NCI-H1694 treated with DMSO at 0.1 percent for 48 hours (cell line): Measurements from ENCODE around the gene ZNF287.
A peak's percentile ranks its signal among the peaks of the same experiment; 100 is the strongest.
"Not testable (repeated sequence)": the region's sequence is repeated elsewhere in the genome, so short reads cannot be mapped to it uniquely, and the experiment has no call there.

Experiments used
- DNase-seq: peaks from one replicate; lab custom pipeline; 2025; lab: John Stamatoyannopoulos, UW

ZNF287 gene

DNA sequence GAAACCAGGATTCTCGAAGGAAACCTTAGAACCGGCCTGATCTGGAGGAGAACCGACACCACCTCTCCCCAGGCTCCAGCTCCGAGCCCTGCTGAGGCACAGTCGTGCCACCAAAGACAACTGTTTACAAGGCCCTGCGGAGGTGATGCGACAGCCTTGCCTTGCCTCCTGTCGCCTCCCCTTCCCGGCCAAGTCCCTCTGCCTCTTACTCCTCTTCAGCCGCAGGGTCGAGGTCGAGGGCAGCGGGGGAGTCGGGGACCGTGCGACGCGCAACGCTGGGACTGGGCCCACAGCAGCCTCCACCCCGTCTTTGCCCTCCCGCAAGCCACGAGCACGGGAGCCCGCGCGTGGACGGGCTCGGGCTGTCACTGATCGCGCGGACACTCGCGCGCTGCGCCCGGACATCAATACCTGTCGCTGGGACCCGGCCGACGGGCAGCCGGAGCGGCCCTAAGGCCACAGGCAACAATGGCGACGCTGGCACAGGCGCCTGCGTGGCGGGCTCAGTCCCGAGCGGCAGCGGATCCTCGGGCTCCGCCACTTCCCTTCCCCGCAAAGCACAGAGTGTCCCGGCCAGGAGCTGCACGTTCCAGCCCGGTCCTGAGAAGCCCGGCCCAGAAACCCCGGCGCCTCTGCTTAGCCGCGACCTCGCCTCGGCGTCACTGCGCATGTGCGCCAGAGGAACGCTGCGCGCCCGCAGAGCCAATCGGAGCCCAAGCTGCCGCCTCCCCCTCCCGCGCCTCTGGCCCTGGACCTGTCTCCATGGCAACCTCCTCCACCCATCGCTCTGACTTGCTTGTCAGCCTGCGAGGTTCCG is at the start of gene ZNF287:
Gene ZNF287, minus strand, starts transcription at position 664 of the 817 bp plus-strand sequence. CDS start 1,473 bp downstream, outside the sequence.
- peak; percentile 82 for DNase-seq

DNA sequence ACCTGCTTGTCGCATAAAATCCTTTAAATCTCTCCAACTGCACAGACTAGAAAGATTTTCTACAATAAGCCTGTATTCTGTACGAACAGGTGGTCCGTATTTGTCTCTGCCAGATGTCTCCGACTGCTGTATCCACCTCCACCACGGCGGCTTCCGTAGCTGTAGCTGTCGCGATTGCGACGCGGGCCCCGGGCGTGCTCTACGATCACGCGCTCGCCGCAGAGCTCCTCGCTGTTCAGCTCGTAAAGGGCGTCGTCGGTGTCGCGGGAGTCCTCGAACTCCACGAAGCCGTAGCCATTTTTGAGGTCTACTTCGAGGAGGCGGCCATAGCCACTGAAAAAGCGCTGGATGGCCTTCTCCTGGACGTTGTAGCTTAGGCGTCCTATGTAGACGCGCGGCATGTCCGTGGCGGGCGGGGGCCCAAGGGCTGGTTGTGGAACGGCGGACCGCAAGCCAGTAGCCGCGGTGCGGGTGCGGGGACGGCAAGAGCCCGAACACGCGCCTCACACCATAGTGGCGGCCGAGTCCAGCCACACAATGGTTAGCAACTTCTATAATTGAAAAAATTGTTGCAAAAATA is 48.6 kb upstream of the ZNF287 start:
- no peak for DNase-seq

DNA sequence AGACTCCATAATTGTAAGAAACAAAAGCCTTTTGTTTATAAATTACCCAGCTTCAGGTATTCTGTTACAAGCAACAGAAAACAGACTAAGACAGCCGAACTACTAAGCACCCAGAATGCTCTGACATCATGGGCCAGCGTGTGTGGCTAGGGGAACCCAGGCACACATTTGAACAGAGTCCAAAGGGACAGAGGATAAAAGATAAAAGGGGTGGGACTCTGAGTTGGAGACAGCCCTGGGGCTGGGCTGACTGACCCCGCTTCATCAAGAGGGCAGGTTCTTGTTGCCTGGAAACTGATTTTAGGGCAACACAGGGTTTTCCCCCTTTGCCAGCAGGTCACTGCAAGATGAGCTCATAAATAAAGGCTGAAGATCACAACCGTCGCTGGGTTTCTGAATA is 30.5 kb upstream of the ZNF287 start:
- DNase-seq: no peak

DNA sequence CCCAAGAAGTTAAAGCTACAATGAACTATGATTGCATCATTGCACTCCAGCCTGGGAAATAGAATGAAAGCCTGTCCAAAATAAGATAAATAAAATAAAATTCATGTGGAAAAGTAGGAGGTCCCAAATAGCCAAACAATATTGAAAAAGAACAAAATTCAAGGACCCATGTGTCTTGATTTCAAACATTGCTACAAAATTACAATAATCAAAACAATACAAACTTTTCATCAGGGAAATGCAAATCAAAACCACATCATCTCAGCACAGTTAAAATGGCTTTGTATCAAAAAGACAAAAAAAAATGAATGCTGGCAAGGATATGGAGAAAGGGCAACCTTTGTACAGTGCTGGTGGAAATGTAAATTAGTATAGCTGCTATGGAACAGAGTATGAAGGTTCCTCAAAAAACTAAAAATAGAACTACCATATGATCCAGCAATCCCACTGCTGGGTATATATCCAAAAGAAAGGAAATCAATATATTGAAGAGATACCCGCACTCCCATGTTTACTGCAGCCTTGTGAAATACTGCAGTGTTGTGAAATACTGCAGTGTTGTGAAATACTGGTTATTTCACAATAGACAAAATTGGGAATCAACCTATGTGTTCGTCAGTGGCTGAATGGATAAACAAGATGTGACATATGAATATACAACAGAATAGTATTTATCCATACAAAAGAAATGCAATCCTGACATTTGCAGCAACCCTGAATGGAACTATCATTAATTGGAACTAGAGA is 24.5 kb upstream of the ZNF287 start:
- no peak for DNase-seq

DNA sequence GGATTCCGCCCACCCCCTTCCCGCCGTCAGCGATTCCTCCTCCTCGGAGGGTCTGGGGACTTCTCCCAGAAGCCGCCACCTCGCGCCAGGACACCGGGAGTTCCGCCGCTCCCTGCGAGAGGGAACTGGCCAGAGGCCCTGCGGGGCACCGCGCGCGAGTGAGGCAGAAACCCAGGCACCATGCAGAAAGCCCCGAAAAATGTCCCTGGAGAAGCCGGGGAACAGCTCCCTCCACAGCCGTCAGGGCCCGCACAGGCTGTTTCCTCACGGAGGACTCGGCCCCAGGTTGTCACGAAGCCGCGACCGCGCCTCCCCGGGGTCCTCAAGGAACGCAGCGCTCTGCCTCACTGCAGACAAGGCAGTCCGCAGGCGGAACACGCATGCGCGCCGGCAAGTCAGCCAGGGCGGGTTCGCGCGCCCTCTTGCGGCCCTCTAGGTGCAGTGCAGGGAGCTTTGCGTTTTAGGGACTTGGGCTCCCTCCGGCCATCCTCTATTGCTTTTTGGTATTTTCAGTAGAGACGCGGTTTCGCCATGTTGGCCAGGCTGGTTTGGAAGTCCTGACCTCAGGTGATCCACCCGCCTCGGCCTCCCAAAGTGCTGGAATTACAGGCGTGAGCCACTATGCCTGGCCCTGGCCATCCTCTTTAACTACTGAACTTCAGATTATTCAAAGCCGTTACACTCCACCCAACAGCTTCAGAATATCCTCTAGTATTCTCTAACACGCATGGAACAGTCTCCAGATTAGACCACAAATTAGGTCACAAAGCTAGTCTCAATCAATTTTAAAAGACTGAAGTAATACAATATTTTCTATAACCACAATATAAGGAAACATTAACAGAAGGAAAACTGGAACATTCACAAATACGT is 20.3 kb upstream of the ZNF287 start:
- DNase-seq: peak; percentile 90

DNA sequence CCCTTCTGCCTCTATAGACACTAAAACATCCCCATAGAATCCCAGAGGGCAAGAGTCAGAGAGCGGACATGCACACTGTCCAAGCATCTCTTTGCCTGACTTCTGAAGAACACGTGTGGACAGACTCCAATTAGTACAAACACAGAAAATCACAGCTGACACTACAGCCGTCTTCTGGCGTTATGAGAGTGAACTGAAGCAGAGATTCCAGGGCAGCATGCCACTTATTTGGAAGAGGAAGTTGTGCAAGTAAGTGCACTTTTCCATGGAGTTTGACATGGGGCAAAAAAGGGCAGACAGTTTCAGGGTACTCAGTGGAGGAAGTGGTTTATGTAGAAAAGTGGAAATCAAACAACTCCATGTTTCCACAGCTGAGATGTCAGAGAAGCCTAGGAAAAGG is 16.8 kb upstream of the ZNF287 start:
- DNase-seq: no peak

DNA sequence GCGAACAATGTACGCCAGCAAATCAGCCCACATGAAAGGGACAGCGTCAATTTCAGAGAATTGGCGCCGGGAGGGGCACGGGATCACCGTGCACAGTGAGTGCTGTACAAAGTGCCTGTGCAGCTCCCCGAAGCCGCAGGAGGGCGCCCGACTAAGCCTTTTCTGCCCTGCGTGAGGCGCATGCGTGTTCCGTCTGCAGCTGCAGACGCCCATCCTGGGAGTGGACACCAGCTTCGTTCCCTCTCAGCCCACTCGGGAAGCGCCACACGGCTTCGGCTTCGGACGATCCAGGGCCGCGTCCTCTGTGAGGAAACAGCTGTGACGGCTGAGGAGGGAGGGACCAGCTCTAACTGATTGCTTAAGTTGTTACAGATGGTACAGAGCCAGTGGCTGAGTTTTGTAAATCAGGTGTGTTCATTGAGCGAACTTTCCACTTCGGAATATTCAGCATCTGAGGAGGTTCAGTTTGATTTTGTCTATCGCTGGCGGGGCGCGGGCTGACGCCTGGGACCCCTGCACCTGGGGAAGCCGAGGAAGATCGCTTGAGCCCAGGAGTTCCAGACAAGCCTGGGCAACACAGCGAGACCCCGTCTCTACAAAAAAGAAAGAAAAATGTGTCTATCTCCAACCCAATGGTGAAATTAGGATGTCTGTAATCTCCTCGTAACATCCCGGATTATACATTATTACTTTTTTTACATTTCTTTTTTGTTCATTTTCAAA is 15.4 kb upstream of the ZNF287 start:
- DNase-seq: peak; percentile 73

DNA sequence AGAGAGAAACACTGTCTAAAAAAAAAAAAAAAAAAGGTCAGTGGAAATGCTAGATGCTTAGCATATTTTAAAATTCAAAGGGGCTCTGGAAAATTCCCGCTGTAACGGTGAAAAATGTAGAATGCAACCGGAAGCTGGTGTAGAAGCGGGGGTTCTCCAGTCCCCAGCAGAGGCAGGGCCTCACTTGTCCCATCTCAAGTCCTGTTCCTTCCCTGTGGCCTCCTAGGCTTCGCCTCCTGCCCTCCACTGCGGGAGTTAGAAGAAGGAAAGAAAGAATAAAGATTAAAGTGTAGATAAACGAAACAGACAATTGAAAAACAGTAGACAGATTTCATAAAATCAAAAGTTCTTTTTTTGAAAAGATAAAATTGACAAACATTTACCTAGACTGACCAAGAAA is 14.8 kb upstream of the ZNF287 start:
- DNase-seq: no peak

DNA sequence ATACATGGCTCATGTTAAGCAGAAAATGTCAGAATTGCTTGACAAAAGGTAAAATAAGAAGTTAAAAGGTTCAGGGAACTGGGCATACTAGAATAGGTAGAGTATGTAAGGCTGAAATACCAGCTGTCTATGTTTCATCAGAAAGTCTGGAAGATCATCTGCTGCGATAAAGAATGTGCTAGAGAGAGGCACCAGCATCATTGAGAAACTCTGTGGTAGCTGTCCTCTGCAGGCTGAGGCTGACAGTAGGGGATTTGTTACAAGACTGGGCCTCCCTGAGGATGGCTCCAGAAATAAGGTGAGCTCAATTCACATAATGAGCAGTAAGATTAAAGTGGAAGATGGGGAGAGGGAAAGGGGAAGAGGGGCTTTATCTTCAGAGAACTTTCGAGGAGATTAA is 4.5 kb upstream of the ZNF287 start:
- DNase-seq: no peak

DNA sequence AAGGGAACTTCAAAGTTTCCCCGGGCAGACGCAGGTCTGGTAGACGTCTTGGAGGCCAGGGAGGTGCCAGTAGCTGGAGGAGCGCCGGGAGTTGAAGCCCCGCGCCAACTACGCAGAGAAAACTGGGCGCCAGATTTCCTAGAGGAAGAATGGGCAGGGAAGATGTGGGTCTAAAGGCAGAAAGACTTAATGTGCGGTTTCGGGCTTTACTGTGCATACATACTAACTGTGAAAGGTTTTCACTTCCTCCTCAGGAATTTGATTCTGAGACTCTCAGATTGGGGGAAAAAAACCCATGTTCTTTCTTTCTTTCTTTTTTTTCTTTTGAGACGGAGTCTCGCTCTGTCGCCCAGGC is 331 bp upstream of the ZNF287 start:
- DNase-seq: no peak

DNA sequence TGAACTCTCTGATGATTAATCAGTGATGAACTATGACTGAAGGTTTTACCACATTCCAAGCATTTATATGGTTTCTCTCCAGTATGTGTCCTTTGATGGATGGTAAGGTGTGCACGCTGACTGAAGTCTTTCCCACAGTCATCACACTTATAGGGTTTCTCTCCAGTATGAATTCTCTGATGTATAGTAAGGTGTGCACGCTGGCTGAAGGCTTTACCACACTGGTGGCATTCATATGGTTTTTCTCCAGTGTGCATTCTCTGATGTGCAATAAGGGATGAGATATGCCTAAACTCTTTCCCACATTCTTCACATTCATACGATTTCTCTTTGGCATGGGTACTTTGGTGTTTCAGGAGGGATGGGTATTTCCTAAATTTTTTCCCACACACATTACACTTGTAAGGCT is 16.4 kb downstream of the ZNF287 start:
- no peak for DNase-seq

DNA sequence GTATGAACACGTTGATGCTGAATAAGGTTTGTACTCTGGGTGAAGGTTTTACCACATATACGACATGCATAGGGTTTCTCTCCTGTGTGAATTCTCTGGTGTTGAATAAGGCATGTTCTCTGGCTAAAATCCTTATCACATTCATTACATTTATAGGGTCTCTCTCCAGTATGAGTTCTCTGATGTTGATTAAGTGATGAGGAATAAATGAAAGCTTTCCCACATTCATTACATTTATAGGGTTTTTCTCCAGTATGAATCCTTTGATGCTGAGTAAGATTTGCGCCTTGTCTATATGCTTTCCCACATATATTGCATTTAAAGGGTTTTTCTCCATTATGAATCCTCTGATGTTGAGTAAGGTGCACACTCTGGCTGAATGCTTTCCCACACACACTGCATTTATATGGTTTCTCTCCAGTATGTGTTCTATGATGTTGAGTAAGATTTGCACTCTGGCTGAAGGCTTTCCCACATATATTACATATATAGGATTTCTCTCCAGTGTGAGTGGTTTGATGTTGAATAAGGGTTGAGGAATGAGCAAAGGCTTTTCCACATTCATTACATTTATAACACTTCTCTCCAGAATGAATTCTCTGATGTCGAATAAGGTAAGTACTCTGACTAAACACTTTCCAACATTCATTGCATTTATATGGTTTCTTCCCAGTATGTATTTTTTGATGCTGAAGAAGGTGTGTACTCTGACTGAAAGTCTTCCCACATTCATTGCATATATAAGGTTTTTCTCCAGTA is 16.9 kb downstream of the ZNF287 start:
- no peak for DNase-seq

DNA sequence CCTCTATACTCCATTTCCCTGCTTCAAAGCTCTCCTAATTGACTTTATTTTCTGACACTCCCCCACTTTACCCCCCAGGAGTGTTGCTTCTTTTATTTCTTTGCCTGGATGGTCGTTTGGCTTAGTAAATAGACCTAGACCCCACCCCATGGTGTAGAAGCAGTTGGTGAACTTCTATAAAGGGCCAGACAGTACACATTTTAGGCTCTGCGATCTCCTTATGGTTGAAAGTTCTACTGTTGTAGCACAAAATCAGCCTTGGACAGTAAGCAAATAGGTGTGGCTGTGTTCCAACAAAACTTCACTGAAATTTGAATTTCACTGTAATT is 31.9 kb downstream of the ZNF287 start:
- DNase-seq: no peak

DNA sequence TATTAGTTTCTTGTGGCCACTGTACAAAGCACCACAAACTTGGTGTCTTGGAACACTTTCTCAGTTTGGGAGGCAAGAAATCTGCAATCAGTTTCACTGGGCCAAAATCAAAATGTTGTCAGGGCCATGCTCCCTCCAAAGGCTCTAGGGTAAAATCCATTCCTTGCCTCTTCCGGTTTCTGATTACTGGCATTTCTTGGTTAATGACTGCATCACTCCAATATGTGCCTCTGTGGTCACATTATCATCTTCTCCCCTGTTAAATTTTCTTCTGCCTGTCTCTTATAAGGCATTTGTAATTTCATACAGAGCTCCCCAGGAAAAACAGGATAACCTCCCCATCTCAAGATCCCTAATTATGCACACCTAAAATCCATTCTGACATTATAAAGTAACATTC is 34.8 kb downstream of the ZNF287 start:
- no peak for DNase-seq

DNA sequence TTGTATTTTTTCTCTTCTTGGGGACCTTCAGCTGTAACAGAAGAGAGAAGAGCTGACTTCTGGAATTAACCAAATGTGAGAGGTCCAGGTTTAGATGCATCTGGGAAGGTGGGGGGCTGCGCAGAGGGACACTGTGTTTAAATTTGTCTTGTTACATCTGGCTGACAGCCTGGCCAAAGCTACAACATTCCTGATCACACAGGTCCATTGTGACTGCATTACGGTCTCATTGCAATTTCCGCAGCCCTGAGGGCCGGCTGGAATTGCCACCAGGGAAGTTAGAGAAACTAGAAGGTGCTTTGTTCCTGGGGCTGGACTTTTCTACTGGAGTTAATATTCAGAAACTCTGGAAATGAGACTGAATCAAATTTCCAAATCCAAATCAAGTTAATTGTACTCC is 39.1 kb downstream of the ZNF287 start:
- no peak for DNase-seq

DNA sequence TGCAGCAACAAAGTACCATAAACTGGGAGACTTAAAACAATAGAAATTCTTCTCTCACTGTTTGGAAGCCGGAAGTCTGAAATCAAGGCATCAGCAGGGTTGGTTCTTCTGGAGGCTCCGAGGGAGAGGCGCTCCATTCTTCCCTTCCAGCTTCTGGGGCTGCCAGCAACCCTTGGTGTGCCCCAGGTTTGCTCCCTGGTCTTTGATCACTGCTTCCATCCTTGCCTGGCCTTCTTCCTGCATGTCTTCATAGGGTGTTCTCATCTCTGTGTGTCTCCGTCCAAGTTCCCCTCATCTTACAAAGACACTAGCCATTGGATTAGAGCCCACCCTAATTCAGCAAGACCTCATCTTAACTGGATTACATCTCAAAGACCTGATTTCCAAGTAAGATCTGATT is 41.7 kb downstream of the ZNF287 start:
- DNase-seq: no peak

DNA sequence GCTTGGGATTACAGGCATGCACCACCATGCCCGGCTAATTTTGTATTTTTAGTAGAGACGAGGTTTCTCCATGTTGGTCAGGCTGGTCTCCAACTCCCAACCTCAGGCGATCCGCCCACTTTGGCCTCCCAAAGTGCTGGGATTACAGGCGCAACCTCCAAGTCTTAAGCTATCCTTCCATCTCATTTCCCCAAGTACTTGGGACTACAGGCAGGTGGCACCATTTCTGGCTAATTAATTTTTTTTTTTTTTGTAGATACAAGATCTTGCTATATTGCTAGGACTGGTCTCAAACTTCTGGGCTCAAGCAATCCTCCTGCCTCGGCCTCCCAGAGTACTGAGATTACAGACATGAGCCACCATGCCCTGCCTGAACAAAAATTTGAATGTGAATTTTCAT is 43.4 kb downstream of the ZNF287 start:
- not testable (repeated sequence) for DNase-seq

DNA sequence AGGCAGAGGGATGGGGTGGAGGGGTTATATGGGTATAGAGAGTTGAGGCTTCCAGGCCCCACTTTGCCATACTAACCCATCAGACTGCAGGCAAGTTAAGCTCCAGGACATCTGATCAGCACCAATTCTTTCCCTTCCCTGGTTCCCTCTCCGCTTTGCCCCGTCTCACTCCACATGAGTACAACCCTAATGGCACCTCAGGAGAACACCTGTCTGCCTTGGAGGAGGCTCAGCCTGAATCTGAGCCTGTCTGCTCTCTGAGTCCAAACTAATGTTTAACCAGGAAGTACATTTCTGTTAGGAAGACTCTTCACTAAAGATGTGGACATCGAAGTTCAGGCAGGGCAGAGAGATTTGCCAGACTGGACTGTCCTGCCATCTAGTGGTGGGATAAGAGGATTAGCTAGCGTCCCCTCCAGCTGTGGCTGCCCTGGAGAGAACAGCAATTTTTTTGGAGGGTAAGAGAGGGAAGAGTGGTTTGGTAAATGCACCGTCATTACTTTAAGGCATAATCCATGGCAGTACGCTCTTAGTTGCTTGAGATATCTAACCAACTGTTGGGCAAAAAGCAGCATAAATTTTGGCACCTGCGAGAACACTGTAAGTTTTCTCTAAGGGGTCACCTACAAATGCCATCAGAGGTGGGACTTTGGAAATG is 47.8 kb downstream of the ZNF287 start:
- peak; percentile 88 for DNase-seq

DNA sequence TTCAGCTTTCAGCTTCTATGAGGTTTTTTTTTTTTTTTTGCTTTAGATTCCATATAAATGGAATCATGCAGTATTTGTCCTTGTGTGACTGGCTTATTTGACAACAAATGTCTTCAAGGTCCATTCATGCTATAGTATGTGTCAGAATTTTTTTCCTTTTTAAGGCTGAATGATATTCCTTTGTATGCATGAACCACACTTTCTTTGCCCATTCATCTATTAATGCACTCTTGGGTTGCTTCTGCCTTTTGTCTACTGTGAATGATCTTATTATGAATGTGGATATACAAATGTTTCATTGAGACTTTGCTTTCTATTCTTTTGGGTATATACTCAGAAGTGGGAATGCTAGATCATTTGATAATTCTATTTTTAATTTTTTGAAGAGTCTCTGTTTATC is 50.0 kb downstream of the ZNF287 start:
- no peak for DNase-seq

DNA sequence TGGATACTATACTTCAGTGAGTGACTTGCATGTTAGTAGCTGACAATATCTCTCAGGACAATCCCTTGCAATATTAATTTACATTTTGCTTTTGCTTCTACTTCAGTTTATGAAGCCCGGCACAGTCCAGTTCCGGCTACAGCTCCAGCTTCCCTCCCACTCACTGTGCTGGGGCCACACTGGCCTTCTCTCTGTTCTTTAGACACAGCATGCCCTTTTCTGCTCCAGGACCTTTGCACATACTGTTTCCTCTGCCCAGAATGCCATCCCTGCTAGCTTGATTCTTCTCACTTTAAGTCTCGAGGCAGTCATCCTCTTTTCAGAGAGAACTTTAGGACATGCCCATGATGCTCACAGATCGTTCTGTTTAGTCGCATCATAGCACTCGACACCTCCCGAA is 51.5 kb downstream of the ZNF287 start:
- DNase-seq: no peak
